Measurements from ENCODE around the gene RIN3.
"Not testable (repeated sequence)": the region's sequence is repeated elsewhere in the genome, so short reads cannot be mapped to it uniquely, and the experiment has no call there.

Gene RIN3

DNA sequence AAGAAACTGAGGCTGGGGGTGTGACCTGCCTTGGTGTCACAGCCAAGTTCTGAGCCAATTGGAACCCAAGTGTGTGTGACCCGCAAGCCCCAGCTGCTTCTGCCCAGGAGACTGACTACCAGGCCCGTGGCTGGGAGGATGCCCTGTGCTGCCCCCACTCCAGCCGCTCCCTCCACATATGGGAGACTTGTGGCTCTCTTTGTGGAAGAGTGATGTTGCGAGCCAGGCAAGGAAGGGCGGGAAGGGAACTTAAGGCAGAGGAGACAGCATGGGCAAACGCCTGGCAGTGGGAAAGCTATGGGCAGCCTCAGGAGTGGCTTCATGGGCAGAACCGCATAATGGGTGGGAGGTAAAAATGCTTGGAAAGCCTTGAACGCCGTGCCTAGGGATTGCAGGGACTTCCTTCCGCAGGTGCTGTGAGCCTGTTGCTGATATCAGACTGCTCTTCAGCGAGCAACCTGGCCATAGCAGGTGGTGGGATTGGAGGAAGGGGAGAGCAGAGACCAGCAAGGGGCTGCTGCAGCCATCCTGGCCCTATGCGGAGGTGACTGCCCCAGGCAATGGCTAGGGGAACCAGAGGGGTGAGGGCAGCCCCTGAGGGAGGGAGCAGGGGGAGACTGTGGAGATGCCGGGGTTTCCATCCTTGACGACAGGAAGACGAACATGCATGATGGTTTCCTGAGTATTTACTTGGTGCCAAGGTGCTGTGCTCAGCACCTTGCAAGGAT, 119.1 kb downstream of the RIN3 start:
- no peak for DNase-seq

DNA sequence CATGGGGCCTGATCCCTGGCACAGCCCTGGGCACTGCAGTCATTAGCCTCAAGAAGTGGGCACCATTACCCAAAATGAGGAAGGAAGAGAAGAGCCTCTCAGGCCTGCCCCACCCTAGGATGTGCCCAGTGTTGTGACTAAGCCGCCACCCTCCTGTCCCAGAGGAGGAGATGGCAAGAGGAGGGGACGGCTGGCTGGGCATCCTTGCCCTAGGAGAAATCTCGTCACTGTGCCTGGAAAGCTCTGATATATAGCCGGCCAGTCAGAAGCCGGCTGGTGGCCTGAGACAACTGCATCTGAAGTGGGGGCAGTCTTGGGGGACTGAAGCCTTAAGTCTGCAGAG, 119.7 kb downstream of the RIN3 start:
- no peak for DNase-seq

DNA sequence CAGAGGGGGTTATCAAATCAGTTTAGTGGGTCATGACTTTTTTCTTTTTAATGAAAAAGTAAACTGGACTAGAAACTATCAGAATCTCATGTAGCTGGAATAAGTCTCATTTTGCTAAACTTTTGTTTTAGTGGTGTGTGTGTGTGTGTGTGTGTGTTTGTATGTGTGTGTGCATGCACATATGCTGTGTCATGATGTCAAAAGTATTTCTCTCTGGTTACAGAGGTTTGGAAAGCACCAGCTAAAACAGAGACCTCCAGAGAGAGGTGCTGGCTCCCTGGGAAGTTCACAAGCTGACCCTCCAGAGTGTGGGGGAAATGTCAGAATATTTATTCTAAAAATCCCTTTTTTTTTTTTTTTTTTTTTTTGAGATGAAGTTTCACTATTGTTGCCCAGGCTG, 120.1 kb downstream of the RIN3 start:
- DNase-seq, result no peak

DNA sequence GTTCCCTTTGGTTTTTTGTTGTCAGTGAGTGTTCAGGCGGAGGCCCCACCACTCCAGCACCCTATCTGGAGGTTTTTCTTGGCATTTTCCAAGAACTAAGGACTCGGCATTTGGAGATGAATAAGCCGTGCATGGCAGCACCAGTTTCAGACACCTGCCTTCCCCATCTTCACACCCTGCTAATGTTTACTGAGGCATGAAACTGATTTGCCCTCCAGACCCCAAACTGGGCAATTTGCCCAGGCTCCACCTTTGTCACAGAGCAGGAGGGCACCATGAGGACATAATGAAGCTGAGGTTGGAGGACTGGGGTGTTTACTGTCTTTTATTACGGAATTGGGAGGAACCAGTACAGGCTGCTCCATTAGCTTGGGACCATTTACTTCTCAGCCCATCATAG, 121.5 kb downstream of the RIN3 start:
- DNase-seq, result no peak

DNA sequence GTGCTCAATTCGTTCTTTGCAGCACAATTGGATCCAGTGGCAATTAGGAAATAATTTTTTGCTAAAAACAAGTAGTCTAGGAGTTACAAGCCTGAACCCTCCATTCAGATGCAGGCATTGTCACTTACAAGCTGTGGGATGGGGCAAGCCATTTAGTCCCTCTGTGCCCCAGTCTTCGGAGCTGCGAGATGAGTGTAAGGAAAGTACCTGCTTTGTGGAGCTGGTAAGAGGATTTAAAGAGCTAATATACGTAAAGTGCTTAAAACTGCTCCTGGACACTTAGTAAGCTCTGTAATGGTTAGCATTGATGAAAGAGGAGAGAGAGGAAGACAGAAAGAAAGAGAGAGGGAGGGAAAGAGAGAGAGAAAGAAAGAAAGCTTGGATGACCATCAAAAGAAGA, 122.3 kb downstream of the RIN3 start:
- no peak for DNase-seq

DNA sequence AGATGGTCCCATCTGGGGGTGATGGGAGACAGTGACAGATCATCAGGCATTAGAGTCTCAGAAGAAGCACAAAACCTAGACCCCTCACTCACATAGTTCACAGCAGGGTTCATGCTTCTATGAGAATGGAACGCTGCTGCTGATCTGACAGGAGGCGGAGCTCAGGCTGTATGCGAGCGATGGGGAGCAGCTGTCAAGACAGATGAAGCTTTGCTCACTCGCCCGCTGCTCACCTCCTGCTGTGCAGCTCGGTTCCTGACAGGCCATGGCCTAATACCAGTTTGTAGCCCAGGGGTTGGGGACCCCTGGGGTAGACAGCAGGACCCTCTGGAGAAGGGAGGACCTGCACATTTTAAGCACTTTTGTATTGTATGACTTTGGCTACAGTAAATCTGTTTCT, 123.6 kb downstream of the RIN3 start:
- DNase-seq, result no peak

DNA sequence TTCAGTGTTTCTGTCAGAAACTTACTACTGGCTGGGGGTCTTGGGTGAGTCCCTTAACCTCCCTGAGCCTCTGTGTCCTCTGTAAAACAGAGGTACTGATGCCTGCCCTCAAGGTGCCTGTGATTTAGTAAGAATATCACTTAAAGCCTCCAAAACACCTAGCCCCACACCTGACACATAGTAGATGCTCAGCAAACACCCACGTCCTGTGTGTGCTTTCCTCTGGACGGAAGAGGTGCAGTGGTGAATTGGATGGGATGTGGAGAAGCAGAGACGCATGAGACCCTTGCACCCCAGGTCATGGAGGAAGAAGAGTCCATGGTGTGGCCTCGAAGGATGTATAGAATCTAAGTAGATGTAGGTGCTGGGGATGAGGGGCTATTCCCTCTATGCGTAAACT, 124.3 kb downstream of the RIN3 start:
- DNase-seq, result no peak

DNA sequence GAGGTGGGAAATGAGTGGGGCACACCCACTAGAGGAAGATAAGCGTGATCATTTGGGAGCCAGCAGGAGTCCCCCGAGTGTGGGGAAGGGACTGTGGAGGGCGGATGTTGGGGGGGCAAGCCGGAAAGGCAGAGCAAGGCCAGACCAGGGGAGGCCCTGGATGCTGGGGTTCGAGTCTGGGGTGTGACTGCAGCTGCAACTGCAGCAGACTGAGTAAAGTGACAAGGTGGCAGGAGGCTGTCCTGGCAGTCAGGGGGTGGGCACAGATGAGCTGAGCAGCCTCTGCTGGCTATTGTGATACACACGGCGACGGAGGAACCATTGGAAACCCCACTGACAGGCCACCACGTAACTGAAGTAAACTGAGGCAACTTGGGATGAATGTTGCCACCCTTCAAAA, 124.7 kb downstream of the RIN3 start:
- DNase-seq, result no peak

DNA sequence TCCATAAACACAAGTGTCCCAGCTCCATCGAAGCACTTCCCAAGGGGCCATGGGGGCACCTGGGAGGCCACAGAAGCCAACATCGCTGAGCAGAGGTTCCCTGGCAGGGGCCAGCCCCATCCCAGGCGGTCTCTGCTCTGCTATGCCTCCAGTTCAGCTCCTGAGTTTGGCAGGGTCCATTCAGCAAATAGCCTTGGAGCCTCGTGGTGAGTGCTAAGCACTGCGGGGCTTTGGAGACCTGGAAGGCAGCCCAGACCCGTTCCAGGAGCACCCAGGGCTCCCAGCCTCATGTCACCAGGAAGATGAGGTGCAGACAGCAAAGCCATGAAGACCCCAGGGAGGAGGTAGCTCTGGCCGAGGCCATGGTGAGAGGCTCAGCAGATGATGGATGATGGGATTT, 125.3 kb downstream of the RIN3 start:
- no peak for DNase-seq

DNA sequence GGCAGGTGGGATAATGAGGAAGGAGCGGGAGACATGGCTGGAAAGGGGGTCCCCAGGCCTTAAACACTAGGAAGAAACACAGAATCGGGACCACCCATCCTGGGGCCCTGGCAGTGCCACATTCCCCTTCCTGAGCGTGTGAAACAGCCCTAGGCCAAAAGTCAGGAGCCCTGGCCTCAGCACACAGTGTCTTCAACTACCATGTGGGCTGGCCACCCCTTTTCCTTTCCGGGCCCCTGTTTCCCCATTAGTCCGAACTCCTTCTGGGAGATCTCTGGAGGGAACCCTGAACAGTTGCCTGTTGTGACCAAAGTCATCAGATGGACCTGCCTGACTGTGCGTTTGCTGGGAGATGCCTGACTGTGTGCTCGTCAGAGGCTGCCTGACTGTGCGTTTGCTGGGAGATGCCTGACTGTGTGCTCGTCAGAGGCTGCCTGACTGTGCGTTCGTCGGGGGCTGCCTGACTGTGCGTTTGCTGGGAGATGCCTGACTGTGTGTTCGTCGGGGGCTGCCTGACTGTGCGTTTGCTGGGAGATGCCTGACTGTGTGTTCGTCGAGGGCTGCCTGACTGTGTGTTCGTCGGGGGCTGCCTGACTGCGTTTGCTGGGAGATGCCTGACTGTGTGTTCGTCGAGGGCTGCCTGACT, 126.0 kb downstream of the RIN3 start:
- DNase-seq, result not testable (repeated sequence)

DNA sequence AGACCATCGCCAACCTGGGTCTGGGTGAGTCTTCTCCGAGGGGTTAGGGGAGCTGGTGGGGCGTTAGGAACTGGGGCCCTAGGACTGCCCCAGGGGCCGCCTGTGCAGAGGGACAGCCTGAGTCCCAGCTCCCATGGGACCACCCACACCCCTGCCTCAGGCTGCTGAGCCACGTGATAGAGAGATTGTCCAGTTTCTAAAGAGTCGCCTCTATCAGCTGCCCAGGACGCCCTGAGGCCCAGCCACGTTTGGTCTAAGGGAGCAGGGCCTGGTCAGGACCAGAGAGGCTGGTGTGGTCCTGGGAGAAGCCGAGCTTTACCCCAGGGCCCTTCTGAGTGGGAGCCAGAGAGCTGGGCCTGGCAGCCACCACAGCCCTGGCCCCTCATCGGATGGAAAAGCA, 127.7 kb downstream of the RIN3 start:
- no peak for DNase-seq

DNA sequence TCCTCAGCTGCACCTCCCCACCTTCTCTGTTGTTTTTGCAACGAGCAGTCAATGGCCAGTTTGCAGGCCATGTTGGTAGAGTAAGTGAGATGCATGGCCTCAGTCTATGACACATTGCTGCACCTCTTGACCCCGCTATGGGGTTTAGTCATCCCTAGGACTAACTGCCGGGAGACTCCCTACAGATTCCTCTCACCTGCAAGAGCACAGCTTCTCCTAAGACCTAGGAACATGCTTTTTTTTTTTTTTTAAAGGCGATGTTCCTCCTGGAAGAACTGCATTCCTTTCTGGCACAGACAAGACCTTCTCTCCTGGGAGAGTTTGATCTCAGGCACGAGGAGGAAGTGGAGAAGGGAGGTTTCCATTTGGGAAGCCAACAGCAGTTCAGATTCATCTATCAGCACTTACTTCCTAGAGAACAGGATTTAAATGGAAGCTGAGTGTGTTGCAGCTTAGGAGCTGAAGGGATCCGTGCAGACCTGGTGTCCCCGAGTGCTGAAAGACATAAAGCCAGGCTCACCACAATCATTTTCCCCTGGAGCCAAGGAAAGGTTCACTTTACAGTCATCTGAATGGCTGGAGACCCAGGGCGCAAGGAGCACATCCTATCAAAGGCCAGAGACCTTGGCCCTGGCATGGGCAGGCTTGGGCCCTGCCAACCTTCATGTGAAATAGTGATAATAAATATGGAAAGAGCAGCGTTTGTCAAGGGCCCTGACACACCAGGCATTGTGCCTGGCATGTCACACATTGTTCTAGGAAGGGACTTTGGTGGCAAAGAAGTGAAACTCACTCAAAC, 130.8 kb downstream of the RIN3 start:
- peak; percentile 9 for DNase-seq

DNA sequence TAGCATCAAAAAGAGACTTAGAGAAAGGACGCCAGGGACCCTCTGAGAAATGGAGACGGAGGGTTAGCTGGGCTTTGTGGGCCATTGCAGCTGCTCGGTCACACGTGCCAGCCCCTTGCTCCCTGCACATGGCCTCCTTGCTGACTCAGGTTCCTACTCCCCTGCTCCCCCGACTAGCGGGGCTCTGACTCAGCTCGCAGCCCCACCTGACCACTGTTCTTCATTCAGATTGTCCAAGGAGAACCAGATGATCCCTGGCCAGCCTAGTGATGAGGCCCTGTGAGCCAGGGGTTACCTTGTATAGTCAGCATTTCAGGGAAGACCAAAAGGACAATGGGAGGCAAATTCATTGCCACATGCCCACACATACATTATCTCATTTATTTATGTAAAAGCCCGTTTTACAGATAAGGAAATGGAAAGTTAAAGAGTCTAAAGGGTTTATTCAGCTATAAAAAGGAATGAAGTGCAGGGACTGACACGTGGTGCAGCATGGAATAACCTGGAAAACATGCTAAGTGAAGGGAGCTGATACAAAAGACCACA, 131.5 kb downstream of the RIN3 start:
- DNase-seq, result no peak

DNA sequence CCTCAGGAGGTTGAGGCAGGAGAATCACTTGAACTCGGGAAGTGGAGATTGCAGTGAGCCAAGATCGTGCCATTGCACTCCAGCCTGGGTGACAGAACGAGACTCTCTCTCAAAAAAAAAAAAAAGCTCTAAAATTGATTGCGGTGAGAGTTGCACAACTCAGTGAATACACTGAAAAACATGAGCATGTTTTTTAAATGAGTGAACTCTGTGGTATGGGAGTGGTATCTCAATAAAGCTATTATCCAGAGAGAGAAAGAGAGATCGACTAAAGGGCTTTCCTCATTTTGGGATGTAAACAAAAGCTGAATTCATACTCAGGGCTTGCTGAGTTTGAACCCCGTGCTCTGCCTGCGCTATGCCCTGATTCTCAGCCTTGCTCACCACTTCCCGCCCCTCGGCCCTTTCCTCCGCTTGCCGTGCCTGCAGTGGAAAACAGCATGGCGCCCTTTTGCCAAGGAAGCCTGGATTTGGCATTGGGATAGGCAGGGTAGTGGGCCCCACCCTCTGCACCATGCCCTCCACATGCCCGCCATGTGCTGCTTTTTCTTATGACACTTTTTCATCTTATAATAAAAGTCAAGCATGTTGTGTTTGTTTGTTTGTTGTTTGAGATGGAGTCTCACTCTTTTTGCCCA, 132.4 kb downstream of the RIN3 start:
- DNase-seq, result peak; percentile 29

DNA sequence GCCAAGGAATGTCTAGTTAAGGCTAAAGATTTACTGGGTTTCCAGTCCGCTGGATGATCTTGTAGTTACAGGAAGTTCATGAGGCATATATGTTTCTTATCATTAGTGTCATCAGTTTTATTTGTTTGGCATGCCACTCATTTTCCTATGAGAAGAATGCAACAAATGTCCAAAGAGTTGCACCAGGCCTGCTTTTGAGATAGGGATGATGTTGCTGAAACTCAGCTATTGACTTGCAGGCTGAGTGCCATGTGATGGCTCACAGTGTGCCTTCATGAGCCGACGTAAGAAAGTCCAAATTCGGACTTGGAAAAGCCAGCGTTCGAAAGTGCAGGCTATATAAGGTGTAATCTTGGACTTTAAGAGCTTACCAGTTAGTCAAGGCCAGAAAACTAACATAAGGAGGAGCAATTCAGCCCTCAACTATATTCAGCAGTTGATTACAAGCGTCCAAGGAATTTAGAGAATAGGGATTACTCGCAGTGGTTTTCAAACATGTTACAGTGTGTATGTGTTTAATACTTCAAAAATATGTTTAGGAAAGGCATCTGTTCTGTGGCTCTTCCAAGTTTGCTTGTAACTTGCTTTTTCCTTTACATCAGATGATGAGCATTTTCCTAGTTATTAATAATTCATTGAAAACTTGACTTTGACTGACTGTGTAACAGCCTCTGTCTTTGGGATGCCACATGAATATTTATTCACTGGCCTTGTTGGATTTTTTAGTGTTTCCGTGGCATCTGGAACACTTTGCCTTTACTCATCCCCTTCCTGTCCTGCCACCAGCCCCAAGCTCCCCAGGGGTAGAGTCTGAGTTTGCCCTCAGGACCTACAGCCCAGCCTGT, 133.6 kb downstream of the RIN3 start:
- peak; percentile 52 for DNase-seq

DNA sequence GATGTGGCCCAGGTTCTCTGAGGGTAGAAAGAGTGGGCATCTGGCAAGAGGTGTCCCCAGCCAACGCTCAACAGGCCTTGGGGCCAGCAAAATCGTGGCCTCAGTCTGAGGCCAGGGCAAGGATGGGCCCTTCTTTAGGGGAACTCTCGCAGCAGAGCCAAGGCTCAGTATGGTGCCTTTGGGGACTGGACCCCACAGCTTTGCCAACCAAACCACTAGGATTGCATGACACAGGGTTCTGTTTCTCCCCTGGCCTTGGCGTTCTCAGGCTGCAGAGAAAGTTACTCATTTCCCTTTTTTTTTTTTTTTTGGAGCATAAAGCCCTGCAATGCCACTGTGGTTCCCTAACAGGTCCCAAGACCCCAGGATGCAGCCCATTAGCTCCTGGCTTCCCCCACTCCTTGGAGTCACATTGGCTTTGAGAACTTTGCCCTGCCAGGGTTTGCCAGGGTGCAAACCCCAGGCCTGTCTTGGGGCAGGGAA, 134.3 kb downstream of the RIN3 start:
- DNase-seq, result no peak

DNA sequence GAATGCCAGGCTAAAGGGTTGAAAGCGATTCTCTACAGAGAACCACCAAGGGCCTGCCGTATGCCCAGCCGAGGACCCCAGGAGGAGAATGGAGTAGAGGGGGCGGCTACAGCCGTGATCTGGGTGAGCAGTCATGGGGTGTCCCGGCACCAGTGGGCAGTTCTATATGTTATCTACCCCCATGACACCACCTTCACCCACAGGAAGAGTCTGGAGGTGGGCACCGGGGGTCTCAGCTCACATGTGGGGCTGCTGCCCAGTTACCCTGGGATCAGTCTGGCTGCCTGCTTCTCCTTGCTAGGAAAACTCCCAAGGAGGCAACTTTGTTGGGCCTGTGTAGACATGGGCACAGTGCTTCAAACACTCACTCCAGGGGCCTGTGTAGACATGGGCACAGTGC, 135.5 kb downstream of the RIN3 start:
- no peak for DNase-seq

DNA sequence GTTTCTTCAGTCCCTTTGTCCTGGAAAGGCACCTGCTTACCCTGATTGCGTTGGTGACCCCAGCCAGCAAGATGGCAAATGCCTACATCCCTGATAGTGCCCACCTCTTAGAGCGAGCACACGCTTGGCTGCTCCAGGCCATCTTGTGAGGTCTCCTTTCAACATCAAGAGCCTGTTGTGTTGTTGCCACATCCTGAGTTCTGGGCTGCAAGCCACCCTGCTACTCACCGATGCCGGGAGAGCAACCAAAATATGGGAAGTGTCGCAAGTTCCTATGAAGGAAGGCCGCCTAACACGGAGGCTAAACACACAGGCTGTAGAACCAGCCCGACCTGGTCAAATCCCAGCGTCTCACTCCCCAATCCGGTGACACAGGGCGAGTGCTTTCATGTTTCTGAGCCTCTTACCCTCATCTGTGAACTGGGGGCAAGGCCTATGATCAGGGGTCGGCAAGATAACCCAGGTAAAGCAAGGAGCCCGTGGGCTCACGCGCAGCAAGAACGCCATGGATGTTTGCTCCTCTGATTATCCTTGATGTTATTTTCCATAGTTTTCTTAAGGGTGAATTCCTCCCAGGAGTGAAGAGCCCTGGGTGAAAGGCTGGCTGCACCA, 136.5 kb downstream of the RIN3 start:
- DNase-seq, result no peak

DNA sequence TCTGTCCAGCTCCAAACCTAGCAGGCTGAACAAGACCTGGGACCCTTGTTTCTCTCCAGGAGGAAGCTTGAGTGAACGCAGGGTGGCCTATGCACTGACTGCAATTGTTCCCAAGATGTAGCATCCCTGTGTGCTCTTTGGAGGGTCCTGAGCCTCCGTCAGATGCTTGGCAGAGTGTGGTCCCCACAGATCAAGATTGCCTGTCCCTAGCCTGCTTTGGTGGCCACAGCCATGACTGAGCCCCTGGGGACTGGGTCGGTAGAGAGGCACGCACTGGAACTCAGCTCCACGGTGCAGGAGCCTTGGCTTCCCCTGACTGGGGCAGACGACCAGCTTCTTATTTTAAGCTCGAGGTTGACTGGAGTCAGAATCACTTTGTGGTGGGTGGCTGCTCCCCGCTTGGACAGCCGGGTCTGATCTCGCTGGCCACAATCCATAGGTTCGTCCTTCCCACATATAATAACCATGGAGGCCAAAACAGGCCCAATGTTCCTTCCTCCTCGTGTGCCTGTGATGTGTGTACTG, 137.1 kb downstream of the RIN3 start:
- DNase-seq, result no peak

DNA sequence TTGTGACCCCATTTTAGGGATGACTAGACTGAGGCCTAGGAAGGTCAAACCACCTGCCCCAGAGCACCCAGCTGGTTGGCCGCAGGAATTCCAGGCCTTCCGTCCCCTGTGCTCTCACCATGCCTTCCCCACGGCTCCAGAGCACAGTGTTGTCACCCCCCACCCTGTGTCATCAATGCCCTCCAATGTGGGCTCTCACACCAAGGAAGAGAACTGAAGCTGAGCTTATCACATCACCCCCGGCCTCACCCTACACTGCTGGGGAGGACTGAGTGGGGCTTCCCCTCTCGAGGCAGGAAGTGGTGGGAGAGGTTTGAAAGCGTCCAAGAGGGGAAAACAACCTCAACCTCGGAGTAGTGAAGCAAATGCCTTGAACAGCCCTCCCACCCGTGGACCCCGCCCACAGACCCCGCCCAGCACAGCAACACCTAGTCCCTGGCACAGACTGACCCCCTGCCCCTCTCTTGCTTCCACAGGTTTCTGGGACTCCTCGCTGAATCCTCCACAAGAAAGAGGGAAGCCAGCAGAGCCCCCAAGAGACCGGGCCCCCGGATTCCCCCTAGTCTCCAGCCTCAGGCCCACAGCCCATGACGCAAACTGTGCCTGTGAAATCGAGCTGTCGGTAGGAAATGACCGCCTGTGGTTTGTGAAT, 137.7 kb downstream of the RIN3 start:
- DNase-seq, result no peak

Data from amniotic stem cell (primary cell).